Lower leg skin (tissue), 4 donors: ENCODE data around the gene OR6N2. TPM values are rescaled to one million over a fixed set of nuclear protein-coding genes. Genes with fewer than 3 reads are reported as not detected.

Experiments used
- DNase-seq, 2 donors: peaks; one replicate each; pipeline ENCODE4 v3.0.0-alpha.2; 2019; ENCODE audit warnings: low spot score in 2 of 2
- H3K4me3 ChIP-seq: fragments of 200-600 bp; sonication (generic); 2 replicates; pipeline ENCODE4 v1.5.1; 2017; ENCODE audit warnings: mild to moderate bottlenecking, low read depth; ENCODE audit not compliant: poor library complexity, severe bottlenecking
- POLR2A ChIP-seq, 2 donors: fragments of 450-650 bp; IDR thresholded peaks; one replicate each; pipeline ENCODE4 v1.6.1; 2016 to 2017; ENCODE audit warnings: antibody characterized with exemption in 2 of 2, mild to moderate bottlenecking in 1 of 2, moderate library complexity in 1 of 2
- WGBS, 2 donors: methylation state at CpG; one replicate each; pipeline ENCODE4 v1.1.5; 2018; 5-methylcytosine and 5-hydroxymethylcytosine counted together
- intact Hi-C: fragments of 100-400 bp; cut with DNase I; formaldehyde crosslinking; loops from one replicate; pipeline ENCODE4 v1.15.0; 2023; ENCODE audit warnings: low total_unique reads
- total RNA-seq, 4 donors: library from RNA; depleted of rRNA; stranded (reverse); fragments of >200 nt; gene quantifications; one replicate each; pipeline ENCODE4 v1.1.0, GENCODE V29; 2016
- TF ChIP-seq, protein P1 (sequence below), 3 donors: fragments of 450-650 bp; IDR thresholded peaks; one replicate each; pipeline ENCODE4 v1.5.1; 2016; ENCODE audit warnings: antibody characterized with exemption in 3 of 3, mild to moderate bottlenecking in 3 of 3, moderate library complexity in 2 of 3

Gene OR6N2
- total RNA-seq, 4 donors from 2014 or later: not detected

DNA sequence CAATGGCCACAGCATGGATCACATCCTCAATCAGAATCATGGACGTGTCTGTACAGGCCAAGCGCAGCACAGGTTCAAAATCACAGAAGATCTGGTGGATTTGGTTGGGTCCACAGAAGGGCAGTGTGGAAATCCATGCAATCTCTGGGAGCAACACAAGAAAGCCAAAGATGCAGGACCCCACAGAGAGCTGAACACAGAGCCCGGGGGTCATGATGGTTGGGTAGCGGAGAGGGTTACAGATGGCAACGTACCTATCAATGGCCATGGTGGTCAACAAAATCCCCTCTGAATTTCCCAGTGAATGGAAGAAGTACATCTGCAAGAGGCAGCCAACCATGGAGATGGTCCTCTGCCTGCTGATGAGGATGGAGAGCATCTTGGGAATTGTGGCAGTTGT is 56.6 kb downstream of the OR6N2 start:
- intact Hi-C loops: no loop called here
- no peak for DNase-seq
- 93 to 97% methylated on average over 5 of the region's 5 CpGs for WGBS, 2 donors
- TF ChIP-seq, protein P1, sequence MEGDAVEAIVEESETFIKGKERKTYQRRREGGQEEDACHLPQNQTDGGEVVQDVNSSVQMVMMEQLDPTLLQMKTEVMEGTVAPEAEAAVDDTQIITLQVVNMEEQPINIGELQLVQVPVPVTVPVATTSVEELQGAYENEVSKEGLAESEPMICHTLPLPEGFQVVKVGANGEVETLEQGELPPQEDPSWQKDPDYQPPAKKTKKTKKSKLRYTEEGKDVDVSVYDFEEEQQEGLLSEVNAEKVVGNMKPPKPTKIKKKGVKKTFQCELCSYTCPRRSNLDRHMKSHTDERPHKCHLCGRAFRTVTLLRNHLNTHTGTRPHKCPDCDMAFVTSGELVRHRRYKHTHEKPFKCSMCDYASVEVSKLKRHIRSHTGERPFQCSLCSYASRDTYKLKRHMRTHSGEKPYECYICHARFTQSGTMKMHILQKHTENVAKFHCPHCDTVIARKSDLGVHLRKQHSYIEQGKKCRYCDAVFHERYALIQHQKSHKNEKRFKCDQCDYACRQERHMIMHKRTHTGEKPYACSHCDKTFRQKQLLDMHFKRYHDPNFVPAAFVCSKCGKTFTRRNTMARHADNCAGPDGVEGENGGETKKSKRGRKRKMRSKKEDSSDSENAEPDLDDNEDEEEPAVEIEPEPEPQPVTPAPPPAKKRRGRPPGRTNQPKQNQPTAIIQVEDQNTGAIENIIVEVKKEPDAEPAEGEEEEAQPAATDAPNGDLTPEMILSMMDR (IDR thresholded peaks at IDR 0.05): no peak
- TF ChIP-seq POLR2A (IDR thresholded peaks at IDR 0.05): no peak
- no peak overlapping the region for H3K4me3 ChIP-seq

Other genes with a start within 250 kb of the OR6N2 start
- not detected for gene OR6Y1, start 226.8 kb downstream of the OR6N2 start, total RNA-seq
- gene OR6P1, start 210.6 kb downstream of the OR6N2 start, total RNA-seq: not detected
- not detected for gene OR10X1, start 201.3 kb downstream of the OR6N2 start, total RNA-seq
- not detected for gene OR10Z1, start 175.9 kb downstream of the OR6N2 start, total RNA-seq
- gene SPTA1, start 94.5 kb downstream of the OR6N2 start, total RNA-seq: under 1 TPM in 1 of 4 donors, not detected in 3; 0.02 TPM
- not detected for gene OR6K2, start 80.6 kb downstream of the OR6N2 start, total RNA-seq
- gene OR6K3, start 60.5 kb downstream of the OR6N2 start, total RNA-seq: not detected
- not detected for gene OR6K6, start 26.5 kb downstream of the OR6N2 start, total RNA-seq
- gene OR6N1, start 9.0 kb downstream of the OR6N2 start, total RNA-seq: not detected
- gene MNDA, start 50.1 kb upstream of the OR6N2 start, total RNA-seq: 1 to 10 TPM; 1.1 to 3.7 (median 3.2) TPM
- gene PYHIN1, start 150.3 kb upstream of the OR6N2 start, total RNA-seq: under 1 TPM in 1 of 4 donors, not detected in 3; 0.39 TPM
- gene IFI16, start 228.7 kb upstream of the OR6N2 start, total RNA-seq: 10 to 100 TPM; 47.0 to 72.0 (median 50.8) TPM